PC-9 (cell line): ENCODE data around the gene CST5. TPM values are rescaled to one million over a fixed set of nuclear protein-coding genes. Genes with fewer than 3 reads are reported as not detected.
"Not testable (repeated sequence)": the region's sequence is repeated elsewhere in the genome, so short reads cannot be mapped to it uniquely, and the experiment has no call there.

Experiments used
- BruUV-seq: library from RNA; stranded (reverse); fragments of 400-500 nt; replicated peaks from 2 replicates; lab custom pipeline; 2021; lab: Mats Ljungman, UMichigan
- CTCF ChIA-PET: fragments of 300-600 bp; sonication (Branson Sonifier 250); formaldehyde crosslinking; loops from one replicate; lab custom pipeline; 2022; ENCODE audit warnings: antibody characterized with exemption; lab: Charles Lee
- POLR2A ChIA-PET: fragments of 300-600 bp; sonication (Branson Sonifier 250); formaldehyde crosslinking; loops from one replicate; lab custom pipeline; 2022; ENCODE audit warnings: antibody characterized with exemption; ENCODE audit not compliant: unreplicated experiment; lab: Charles Lee
- DNase-seq, 2 experiments: peaks; one replicate each; pipeline versions ENCODE4 v3.0.0 to v3.0.0-alpha.2; 2015 to 2022; ENCODE audit warnings: mixed read lengths in 1 of 2
- H2AFZ ChIP-seq: fragments of 200-600 bp; sonication (generic); 2 replicates; pipeline ENCODE4 v1.8.1; 2017; ENCODE audit warnings: antibody characterized with exemption
- H3F3A ChIP-seq: fragments of 200-600 bp; sonication (generic); 2 replicates; pipeline ENCODE4 v1.8.1; 2017; ENCODE audit warnings: antibody characterized with exemption, mild to moderate bottlenecking, low read depth; ENCODE audit not compliant: insufficient read depth
- H3K27ac ChIP-seq: fragments of 200-600 bp; sonication (generic); 2 replicates; pipeline ENCODE4 v1.6.1; 2016; ENCODE audit warnings: mixed run types
- H3K27me3 ChIP-seq: fragments of 200-600 bp; sonication (generic); 2 replicates; pipeline ENCODE4 v1.6.1; 2016; ENCODE audit warnings: low read depth, mixed run types; ENCODE audit not compliant: insufficient read depth
- H3K36me3 ChIP-seq: fragments of 200-600 bp; sonication (generic); 2 replicates; pipeline ENCODE4 v1.6.1; 2016; ENCODE audit warnings: low read depth, mixed run types
- H3K4me1 ChIP-seq: fragments of 200-600 bp; sonication (generic); replicated peaks from 2 replicates; pipeline ENCODE4 v1.6.1; 2016; ENCODE audit warnings: mixed run types; ENCODE audit not compliant: insufficient read depth
- H3K4me2 ChIP-seq: fragments of 200-600 bp; sonication (generic); 2 replicates; pipeline ENCODE4 v1.6.1; 2017; ENCODE audit warnings: mixed run types
- H3K4me3 ChIP-seq: fragments of 200-600 bp; sonication (generic); 2 replicates; pipeline ENCODE4 v1.6.1; 2016; ENCODE audit warnings: mixed run types
- H3K79me2 ChIP-seq: fragments of 200-600 bp; sonication (generic); 2 replicates; pipeline ENCODE4 v1.6.1; 2017; ENCODE audit warnings: low read depth, mixed run types
- H3K9me2 ChIP-seq: fragments of 200-600 bp; sonication (generic); 2 replicates; pipeline ENCODE4 v1.8.1; 2017; ENCODE audit warnings: mild to moderate bottlenecking; ENCODE audit not compliant: insufficient read depth
- H3K9me3 ChIP-seq: fragments of 200-600 bp; sonication (generic); 2 replicates; pipeline ENCODE4 v1.8.1; 2016; ENCODE audit warnings: low read depth; ENCODE audit not compliant: insufficient read depth
- H4K20me1 ChIP-seq: fragments of 200-600 bp; sonication (generic); 2 replicates; pipeline ENCODE4 v1.8.1; 2017; ENCODE audit not compliant: insufficient read depth
- EZH2 ChIP-seq: fragments of 200-600 bp; sonication (generic); IDR thresholded peaks from 2 replicates; pipeline ENCODE4 v1.8.0; 2017; ENCODE audit warnings: antibody characterized with exemption, low read depth
- intact Hi-C: fragments of 100-400 bp; cut with micrococcal nuclease; formaldehyde crosslinking; loops from one replicate; pipeline ENCODE4 v1.10.0; 2022; ENCODE audit not compliant: unreplicated experiment
- total RNA-seq: library from RNA; stranded (reverse); gene quantifications from 2 replicates; pipeline ENCODE4 v1.2.3, GENCODE V29; 2021
- TF ChIP-seq, protein P1 (sequence below): fragments of 200-600 bp; sonication (generic); conservative IDR thresholded peaks from 2 replicates; pipeline ENCODE4 v1.6.1; 2017; ENCODE audit warnings: mixed run types, antibody characterized with exemption, mild to moderate bottlenecking, moderate library complexity

The CST5 gene
- total RNA-seq, 1 experiment from 2014 or later = 2.2 TPM

DNA sequence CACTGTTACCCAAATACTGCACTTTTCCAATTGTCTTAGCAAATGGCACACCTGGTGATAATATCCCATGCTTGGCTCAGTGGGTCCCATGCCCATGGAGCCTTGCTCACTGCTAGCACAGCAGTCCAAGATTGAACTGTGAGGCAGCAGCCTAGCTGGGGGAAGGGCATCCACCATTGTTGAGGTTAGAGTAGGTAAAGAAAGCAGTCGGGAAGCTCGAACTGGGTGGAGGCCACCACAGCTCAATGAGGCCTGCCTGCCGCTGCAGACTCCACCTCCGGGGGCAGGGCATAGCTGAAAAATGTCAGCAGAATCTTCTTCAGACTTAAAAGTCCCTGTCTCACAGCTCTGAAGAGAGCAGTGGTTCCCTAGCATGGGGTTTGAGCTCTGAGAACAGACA, 43.8 kb downstream of the CST5 start:
- POLR2A ChIA-PET = no interaction called here
- peaks cover 6% of the 10 kb centered on the region; the same call in 1 of the 2 replicates for H3K9me3 ChIP-seq
- H3K36me3 ChIP-seq = no peaks in the 10 kb centered on the region
- H3K4me1 ChIP-seq = peaks cover 36% of the 10 kb centered on the region
- H3K4me3 ChIP-seq = no peak overlapping the region
- no peaks in the 10 kb centered on the region for H3K27me3 ChIP-seq
- H2AFZ ChIP-seq = no peak overlapping the region
- TF ChIP-seq EZH2 = no peak
- TF ChIP-seq, protein P1, sequence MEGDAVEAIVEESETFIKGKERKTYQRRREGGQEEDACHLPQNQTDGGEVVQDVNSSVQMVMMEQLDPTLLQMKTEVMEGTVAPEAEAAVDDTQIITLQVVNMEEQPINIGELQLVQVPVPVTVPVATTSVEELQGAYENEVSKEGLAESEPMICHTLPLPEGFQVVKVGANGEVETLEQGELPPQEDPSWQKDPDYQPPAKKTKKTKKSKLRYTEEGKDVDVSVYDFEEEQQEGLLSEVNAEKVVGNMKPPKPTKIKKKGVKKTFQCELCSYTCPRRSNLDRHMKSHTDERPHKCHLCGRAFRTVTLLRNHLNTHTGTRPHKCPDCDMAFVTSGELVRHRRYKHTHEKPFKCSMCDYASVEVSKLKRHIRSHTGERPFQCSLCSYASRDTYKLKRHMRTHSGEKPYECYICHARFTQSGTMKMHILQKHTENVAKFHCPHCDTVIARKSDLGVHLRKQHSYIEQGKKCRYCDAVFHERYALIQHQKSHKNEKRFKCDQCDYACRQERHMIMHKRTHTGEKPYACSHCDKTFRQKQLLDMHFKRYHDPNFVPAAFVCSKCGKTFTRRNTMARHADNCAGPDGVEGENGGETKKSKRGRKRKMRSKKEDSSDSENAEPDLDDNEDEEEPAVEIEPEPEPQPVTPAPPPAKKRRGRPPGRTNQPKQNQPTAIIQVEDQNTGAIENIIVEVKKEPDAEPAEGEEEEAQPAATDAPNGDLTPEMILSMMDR = no peak
- no peaks in the 10 kb centered on the region for H3K9me2 ChIP-seq
- H3K4me2 ChIP-seq = no peak overlapping the region
- peaks cover 18% of the 10 kb centered on the region for H3F3A ChIP-seq
- CTCF ChIA-PET = no interaction called here
- no peaks in the 10 kb centered on the region for H4K20me1 ChIP-seq
- DNase-seq = no peak
- BruUV-seq = no TSS peak
- no peak overlapping the region for H3K27ac ChIP-seq
- no peaks in the 10 kb centered on the region for H3K79me2 ChIP-seq
- intact Hi-C loops = no loop called here

DNA sequence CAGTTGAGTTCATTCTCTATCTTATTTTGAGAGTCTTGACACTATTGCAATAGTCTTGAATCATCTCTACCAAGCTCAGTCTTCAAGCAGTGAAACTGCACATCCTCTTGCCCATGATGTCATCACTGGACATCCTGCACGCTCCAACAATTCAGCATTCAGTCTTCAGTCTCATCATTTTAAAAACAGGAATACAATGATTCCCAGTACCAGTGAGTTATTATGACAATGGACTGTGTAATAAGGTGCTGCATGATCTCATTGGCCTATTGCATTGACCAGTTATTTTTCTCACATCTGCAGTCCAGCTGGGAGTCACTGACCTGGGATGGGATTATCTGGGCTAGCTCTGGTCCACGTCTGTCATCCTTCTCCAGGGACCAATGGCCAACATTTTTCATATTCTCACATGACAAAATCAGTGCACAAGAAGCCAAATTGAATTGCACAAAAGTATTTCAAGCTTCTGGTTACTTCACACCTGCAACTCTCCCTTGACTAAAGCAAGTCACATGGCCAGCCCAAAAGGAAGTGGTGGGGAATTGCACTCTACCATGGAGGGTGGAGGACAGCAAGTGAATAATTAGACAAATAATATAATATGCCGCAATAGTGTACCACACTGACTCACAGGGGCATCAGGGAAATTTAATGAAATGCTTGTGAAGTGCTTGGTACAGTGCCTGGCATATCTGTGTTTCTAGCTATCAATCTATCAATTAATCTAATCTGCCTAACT, 46.6 kb downstream of the CST5 start:
- ChIA-PET CTCF (no interaction called here), POLR2A (no interaction called here)
- peaks cover 18% of the 10 kb centered on the region for H3F3A ChIP-seq
- H3K4me2 ChIP-seq = peak overlapping the region; percentile 52
- DNase-seq = no peak
- H3K36me3 ChIP-seq = no peaks in the 10 kb centered on the region
- H3K27me3 ChIP-seq = no peaks in the 10 kb centered on the region
- H3K9me2 ChIP-seq = no peaks in the 10 kb centered on the region
- H3K79me2 ChIP-seq = no peaks in the 10 kb centered on the region
- TF ChIP-seq, protein P1 = no peak
- TF ChIP-seq EZH2 = no peak
- H2AFZ ChIP-seq = no peak overlapping the region
- peaks cover 6% of the 10 kb centered on the region; the same call in 1 of the 2 replicates for H3K9me3 ChIP-seq
- no TSS peak for BruUV-seq
- peaks cover 37% of the 10 kb centered on the region for H3K4me1 ChIP-seq
- H3K27ac ChIP-seq = peak overlapping the region; percentile 87
- intact Hi-C loops = no loop called here
- H4K20me1 ChIP-seq = no peaks in the 10 kb centered on the region
- H3K4me3 ChIP-seq = no peak overlapping the region

DNA sequence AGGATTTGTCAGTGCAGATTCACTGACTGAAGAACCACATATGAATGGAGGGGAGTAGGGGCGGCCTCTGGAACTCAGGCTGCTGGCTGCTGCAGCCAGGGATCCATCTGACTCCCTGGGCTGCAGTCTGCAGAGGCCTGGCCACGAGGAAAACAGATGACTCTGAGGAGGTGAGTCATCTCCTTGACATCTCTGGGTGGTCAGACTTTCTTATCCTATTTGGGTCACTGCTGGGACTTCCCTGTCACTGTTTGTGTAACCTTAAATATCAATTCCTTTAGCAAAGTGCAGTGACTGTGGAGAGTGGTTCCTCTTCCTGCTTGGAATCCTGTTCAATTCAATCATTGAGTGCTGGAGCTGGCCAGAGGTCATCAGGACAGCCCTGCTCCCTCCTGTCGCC, 47.6 kb downstream of the CST5 start:
- BruUV-seq, POLR2A ChIA-PET, H3K36me3 ChIP-seq, CTCF ChIA-PET, H2AFZ ChIP-seq, H4K20me1 ChIP-seq, intact Hi-C loops, H3K4me3 ChIP-seq, H3K9me2 ChIP-seq, H3K27me3 ChIP-seq, H3K79me2 ChIP-seq, H3K9me3 ChIP-seq: not testable (repeated sequence)
- H3K4me1 ChIP-seq = peaks cover 44% of the 10 kb centered on the region
- peak; percentile 62 to 92 for DNase-seq
- H3K27ac ChIP-seq = peak overlapping the region; percentile 87
- peak overlapping the region; percentile 52 for H3K4me2 ChIP-seq
- peaks cover 24% of the 10 kb centered on the region for H3F3A ChIP-seq
